GM18520 (cell line): Measurements from ENCODE around the gene PSMB5.

ENCODE experiments used
- ATAC-seq: cut with Tn5 transposase; IDR thresholded peaks from one replicate; pipeline ENCODE4 v1.9.1; 2021; ENCODE audit not compliant: unreplicated experiment

PSMB5 gene

DNA sequence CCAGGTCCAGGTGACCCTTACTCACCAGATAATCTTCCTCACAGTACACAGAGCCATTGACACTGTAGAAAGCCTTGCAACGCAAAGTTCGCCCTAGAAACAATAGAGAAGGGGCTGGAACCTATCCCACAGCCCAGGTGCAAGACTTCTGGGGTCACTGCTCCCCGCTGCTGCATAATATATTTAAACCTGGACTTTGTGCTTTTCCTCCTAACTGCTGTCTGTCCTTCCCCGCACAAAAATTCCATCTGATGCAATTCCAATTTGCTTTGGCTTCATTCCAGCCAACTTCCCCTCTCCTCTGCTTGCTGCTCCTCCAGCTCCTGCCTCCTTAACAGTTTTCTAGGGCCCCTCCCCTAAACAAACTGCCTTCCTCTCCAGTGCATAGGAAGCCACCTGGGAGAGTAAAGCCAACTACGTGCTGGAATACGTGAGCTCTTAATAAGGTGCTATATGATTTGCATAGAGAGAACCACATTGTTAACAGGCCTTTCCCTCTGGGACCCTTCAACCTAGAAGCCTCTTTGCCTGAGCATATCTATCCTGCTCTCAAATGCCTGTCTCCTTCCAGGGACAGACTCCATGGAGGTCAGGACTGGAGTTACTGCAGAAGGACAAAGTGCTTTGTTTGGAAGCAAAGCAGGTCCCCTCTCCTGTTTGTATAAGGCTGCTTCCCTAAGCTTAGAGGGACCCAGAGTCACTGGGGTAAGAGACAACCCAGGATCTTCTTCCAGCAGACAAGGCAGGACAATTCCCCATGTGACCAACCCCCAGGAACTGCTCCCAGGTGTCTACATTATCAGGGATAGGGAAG lies 57.9 kb downstream of the PSMB5 start:
- no peak for ATAC-seq
